Breast epithelium (tissue), 3 donors: ENCODE measurements around the gene S100A9.

ENCODE experiments used
- POLR2A ChIP-seq: fragments of 450-650 bp; IDR thresholded peaks from one replicate; pipeline ENCODE4 v1.6.1; 2016; ENCODE audit warnings: antibody characterized with exemption, mild to moderate bottlenecking, moderate library complexity
- TF ChIP-seq, protein P1 (sequence below), 3 donors: fragments of 450-650 bp; IDR thresholded peaks; one replicate each; pipeline ENCODE4 v1.5.1; 2016 to 2017; ENCODE audit warnings: antibody characterized with exemption in 3 of 3, mild to moderate bottlenecking in 3 of 3, moderate library complexity in 3 of 3

DNA sequence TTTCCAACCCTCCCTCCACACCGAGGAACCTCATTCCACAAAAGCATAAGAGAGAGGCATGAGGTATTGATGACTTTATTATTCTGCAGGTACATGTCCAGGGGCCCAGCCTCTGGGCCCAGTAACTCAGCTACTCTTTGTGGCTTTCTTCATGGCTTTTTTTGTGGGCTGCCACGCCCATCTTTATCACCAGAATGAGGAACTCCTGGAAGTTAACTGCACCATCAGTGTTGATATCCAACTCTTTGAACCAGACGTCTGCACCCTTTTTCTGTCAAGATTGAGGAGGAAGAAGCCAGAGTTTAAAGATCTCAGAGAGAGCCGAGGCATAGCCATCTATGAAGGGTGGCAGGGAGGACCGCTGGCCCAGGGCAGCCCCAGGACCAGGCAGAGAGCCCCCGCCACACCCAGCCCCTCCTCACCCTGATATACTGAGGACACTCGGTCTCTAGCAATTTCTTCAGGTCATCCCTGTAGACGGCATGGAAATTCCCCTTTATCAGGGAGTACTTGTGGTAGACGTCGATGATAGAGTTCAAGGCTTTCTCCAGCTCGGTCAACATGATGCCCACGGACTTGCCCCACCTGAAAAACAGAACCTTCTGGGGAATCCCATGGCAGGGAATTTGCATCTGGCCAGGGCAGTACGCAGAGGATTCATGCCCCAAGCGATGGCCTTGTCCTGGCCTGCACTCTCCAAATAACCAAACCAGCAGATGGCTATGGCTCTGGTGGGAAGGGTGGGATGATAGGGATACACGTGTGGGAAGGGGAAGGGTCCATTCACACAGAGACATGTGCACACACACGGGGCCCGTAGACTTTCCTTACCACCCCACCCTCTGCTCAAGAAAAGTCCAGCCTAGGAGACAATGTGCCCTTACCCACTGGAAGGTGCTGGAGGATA is 32.6 kb downstream of the S100A9 start:
- TF ChIP-seq, protein P1, sequence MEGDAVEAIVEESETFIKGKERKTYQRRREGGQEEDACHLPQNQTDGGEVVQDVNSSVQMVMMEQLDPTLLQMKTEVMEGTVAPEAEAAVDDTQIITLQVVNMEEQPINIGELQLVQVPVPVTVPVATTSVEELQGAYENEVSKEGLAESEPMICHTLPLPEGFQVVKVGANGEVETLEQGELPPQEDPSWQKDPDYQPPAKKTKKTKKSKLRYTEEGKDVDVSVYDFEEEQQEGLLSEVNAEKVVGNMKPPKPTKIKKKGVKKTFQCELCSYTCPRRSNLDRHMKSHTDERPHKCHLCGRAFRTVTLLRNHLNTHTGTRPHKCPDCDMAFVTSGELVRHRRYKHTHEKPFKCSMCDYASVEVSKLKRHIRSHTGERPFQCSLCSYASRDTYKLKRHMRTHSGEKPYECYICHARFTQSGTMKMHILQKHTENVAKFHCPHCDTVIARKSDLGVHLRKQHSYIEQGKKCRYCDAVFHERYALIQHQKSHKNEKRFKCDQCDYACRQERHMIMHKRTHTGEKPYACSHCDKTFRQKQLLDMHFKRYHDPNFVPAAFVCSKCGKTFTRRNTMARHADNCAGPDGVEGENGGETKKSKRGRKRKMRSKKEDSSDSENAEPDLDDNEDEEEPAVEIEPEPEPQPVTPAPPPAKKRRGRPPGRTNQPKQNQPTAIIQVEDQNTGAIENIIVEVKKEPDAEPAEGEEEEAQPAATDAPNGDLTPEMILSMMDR (IDR thresholded peaks at IDR 0.05) = no peak
- no peak for TF ChIP-seq POLR2A
